Peyer's patch (tissue), 4 donors: ENCODE results near the gene FGF22. TPM values are rescaled to one million over a fixed set of nuclear protein-coding genes. Genes with fewer than 3 reads are reported as not detected.

Experiments
- DNase-seq, 3 donors: peaks; one replicate each; pipeline ENCODE4 v3.0.0-alpha.2; 2017 to 2019
- H3K27ac ChIP-seq, 4 donors: fragments of 200-600 bp; sonication (generic); one replicate each; pipeline ENCODE4 v1.5.1; 2016 to 2019
- H3K27me3 ChIP-seq, 2 donors: fragments of 200-600 bp; sonication (generic); one replicate each; pipeline ENCODE4 v1.5.1; 2019
- H3K36me3 ChIP-seq, 3 donors: fragments of 200-600 bp; sonication (generic); one replicate each; pipeline ENCODE4 v1.5.1; 2016 to 2019
- H3K4me1 ChIP-seq, 4 donors: fragments of 200-600 bp; sonication (generic); one replicate each; pipeline ENCODE4 v1.5.1; 2016 to 2019
- H3K4me3 ChIP-seq, 4 donors: fragments of 200-600 bp; sonication (generic); 1 replicate in 3 of 4; 2 replicates in 1 of 4; pipeline ENCODE4 v1.5.1; 2016 to 2019; ENCODE audit warnings: mild to moderate bottlenecking in 1 of 4
- H3K9me3 ChIP-seq, 4 donors: fragments of 200-600 bp; sonication (generic); one replicate each; pipeline ENCODE4 v1.5.1; 2016 to 2019; ENCODE audit warnings: mild to moderate bottlenecking in 1 of 4
- CTCF ChIP-seq, 6 experiments: fragments of 450-650 bp in 4 of 6; fragments of 200-600 bp in 2 of 6; sonication (generic) in 1 of 6; IDR thresholded peaks; one replicate each; pipeline ENCODE4 v1.5.1; 2017 to 2019; ENCODE audit warnings: antibody characterized with exemption in 6 of 6, mild to moderate bottlenecking in 3 of 6, moderate library complexity in 1 of 6
- POLR2A ChIP-seq, 2 donors: fragments of 450-650 bp; IDR thresholded peaks; one replicate each; pipeline ENCODE4 v1.5.1; 2017; ENCODE audit warnings: antibody characterized with exemption in 2 of 2, mild to moderate bottlenecking in 2 of 2, moderate library complexity in 2 of 2
- total RNA-seq, 4 donors: library from RNA; depleted of rRNA; stranded (reverse); fragments of >200 nt; gene quantifications; one replicate each; pipeline ENCODE4 v1.1.0, GENCODE V29; 2016

Gene FGF22
- total RNA-seq, 4 donors from 2014 or later: not detected

GRCh38 chr19:634975-635652 lies 4.6 kb upstream of the FGF22 start:
- no peak for DNase-seq
- peaks cover 0 to 36% (median 20%) of the 10 kb centered on the region in 4 donors for H3K4me1 ChIP-seq

GRCh38 chr19:638906-639252 lies 800 bp upstream of the FGF22 start:
- H3K4me3 ChIP-seq: peak overlapping the region; percentile 23 to 64 (median 54)

More at GRCh38 chr19:634975-635652, 4.6 kb upstream of the FGF22 start:
- no peaks in the 10 kb centered on the region for H3K27me3 ChIP-seq
- no peaks in the 10 kb centered on the region for H3K9me3 ChIP-seq
- H3K4me3 ChIP-seq: no peak overlapping the region
- H3K36me3 ChIP-seq: peaks cover 0 to 12% (median 0%) of the 10 kb centered on the region in 3 donors
- TF ChIP-seq POLR2A (IDR thresholded peaks at IDR 0.05) (no peak), CTCF (IDR thresholded peaks at IDR 0.05) (no peak)
- H3K27ac ChIP-seq: no peak overlapping the region

GRCh38 chr19:640161-640558 lies 481 bp downstream of the FGF22 start:
- H3K27me3 ChIP-seq: no peaks in the 10 kb centered on the region
- no peaks in the 10 kb centered on the region for H3K9me3 ChIP-seq
- peaks cover 0 to 21% (median 5%) of the 10 kb centered on the region in 4 donors for H3K4me1 ChIP-seq
- TF ChIP-seq POLR2A (IDR thresholded peaks at IDR 0.05) (no peak), CTCF (IDR thresholded peaks at IDR 0.05) (no peak)
- no peak for DNase-seq
- H3K27ac ChIP-seq: peak overlapping the region in 1 of 4 donors; percentile 52
- peak overlapping the region; percentile 40 to 64 (median 56) for H3K4me3 ChIP-seq
- peaks cover 0 to 6% (median 0%) of the 10 kb centered on the region in 3 donors for H3K36me3 ChIP-seq

More at GRCh38 chr19:638906-639252, 800 bp upstream of the FGF22 start:
- no peak overlapping the region for H3K27ac ChIP-seq
- no peaks in the 10 kb centered on the region for H3K9me3 ChIP-seq
- H3K27me3 ChIP-seq: no peaks in the 10 kb centered on the region
- peaks cover 0 to 25% (median 11%) of the 10 kb centered on the region in 4 donors for H3K4me1 ChIP-seq
- TF ChIP-seq POLR2A (IDR thresholded peaks at IDR 0.05): no peak
- TF ChIP-seq CTCF (IDR thresholded peaks at IDR 0.05): no peak
- DNase-seq: no peak
- no peaks in the 10 kb centered on the region for H3K36me3 ChIP-seq

- Histone ChIP-seq H3K4me1 (peaks cover 0 to 21% (median 5%) of the 10 kb centered on the region in 4 donors), H3K9me3 (no peaks in the 10 kb centered on the region), H3K36me3 (peaks cover 0 to 7% (median 0%) of the 10 kb centered on the region in 3 donors), H3K4me3 (no peak overlapping the region), H3K27ac (no peak overlapping the region), H3K27me3 (no peaks in the 10 kb centered on the region)
- TF ChIP-seq CTCF (IDR thresholded peaks at IDR 0.05) (no peak), POLR2A (IDR thresholded peaks at IDR 0.05) (no peak)
- DNase-seq: no peak
Measured at GRCh38 chr19:640606-641189, 1.0 kb downstream of the FGF22 start.

GRCh38 chr19:641702-642101 lies 2.0 kb downstream of the FGF22 start:
- no peak overlapping the region for H3K4me3 ChIP-seq
- peaks cover 0 to 21% (median 5%) of the 10 kb centered on the region in 4 donors for H3K4me1 ChIP-seq
- H3K27ac ChIP-seq: no peak overlapping the region
- DNase-seq: no peak
- peaks cover 0 to 17% (median 0%) of the 10 kb centered on the region in 3 donors for H3K36me3 ChIP-seq
- TF ChIP-seq POLR2A (IDR thresholded peaks at IDR 0.05): no peak
- no peak for TF ChIP-seq CTCF (IDR thresholded peaks at IDR 0.05)
- no peaks in the 10 kb centered on the region for H3K9me3 ChIP-seq
- H3K27me3 ChIP-seq: no peaks in the 10 kb centered on the region
